Lower leg skin (tissue), 4 donors: ENCODE data around the gene ING5. TPM values are rescaled to one million over a fixed set of nuclear protein-coding genes. Genes with fewer than 3 reads are reported as not detected.

Source experiments
- DNase-seq, 2 donors: peaks; one replicate each; pipeline ENCODE4 v3.0.0-alpha.2; 2019; ENCODE audit warnings: low spot score in 2 of 2
- H3K4me3 ChIP-seq: fragments of 200-600 bp; sonication (generic); 2 replicates; pipeline ENCODE4 v1.5.1; 2017; ENCODE audit warnings: mild to moderate bottlenecking, low read depth; ENCODE audit not compliant: poor library complexity, severe bottlenecking
- POLR2A ChIP-seq, 2 donors: fragments of 450-650 bp; IDR thresholded peaks; one replicate each; pipeline ENCODE4 v1.6.1; 2016 to 2017; ENCODE audit warnings: antibody characterized with exemption in 2 of 2, mild to moderate bottlenecking in 1 of 2, moderate library complexity in 1 of 2
- WGBS, 2 donors: methylation state at CpG; one replicate each; pipeline ENCODE4 v1.1.5; 2018; 5-methylcytosine and 5-hydroxymethylcytosine counted together
- intact Hi-C: fragments of 100-400 bp; cut with DNase I; formaldehyde crosslinking; loops from one replicate; pipeline ENCODE4 v1.15.0; 2023; ENCODE audit warnings: low total_unique reads
- total RNA-seq, 4 donors: library from RNA; depleted of rRNA; stranded (reverse); fragments of >200 nt; gene quantifications; one replicate each; pipeline ENCODE4 v1.1.0, GENCODE V29; 2016
- TF ChIP-seq, protein P1 (sequence below), 3 donors: fragments of 450-650 bp; IDR thresholded peaks; one replicate each; pipeline ENCODE4 v1.5.1; 2016; ENCODE audit warnings: antibody characterized with exemption in 3 of 3, mild to moderate bottlenecking in 3 of 3, moderate library complexity in 2 of 3

The ING5 gene
- total RNA-seq, 4 donors from 2014 or later, result 31.6 to 73.9 (median 35.7) TPM

DNA sequence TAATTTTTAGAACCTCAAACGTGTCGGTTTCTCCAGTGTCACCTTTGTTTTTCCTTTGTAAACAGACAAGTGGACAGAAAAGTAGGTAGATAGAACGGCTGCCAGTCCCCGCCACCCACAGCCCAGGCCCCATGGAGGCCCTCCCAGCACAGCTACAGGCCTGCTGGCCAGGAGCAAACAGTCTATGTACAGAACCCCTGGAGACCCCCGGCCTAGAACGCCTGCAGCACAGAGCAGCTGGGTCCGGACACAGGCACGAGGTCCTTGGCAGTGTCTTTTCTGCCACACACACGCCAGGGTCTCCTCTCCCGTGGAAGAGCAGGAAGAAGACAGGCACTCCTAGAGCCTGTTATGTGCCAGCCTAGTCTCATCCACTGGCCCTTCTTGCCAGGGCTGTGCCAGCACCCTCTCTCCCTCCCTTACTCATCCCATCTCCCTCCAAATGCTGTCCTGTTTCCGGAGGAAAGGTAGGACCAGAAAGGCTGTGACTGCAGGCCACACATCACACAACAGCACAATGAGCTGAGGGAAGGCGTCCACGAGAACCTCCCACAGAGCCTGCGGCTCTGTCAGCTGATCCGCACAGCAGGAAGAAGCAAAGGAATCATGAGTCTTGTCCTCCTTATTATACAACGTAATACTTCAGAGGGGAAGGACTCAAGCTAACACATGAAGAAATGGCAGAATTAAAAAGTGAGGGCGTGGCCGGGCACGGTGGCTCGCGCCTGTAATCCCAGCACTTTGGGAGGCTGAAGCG is 22.9 kb upstream of the ING5 start:
- H3K4me3 ChIP-seq, result no peak overlapping the region
- no peak for DNase-seq
- TF ChIP-seq, protein P1, sequence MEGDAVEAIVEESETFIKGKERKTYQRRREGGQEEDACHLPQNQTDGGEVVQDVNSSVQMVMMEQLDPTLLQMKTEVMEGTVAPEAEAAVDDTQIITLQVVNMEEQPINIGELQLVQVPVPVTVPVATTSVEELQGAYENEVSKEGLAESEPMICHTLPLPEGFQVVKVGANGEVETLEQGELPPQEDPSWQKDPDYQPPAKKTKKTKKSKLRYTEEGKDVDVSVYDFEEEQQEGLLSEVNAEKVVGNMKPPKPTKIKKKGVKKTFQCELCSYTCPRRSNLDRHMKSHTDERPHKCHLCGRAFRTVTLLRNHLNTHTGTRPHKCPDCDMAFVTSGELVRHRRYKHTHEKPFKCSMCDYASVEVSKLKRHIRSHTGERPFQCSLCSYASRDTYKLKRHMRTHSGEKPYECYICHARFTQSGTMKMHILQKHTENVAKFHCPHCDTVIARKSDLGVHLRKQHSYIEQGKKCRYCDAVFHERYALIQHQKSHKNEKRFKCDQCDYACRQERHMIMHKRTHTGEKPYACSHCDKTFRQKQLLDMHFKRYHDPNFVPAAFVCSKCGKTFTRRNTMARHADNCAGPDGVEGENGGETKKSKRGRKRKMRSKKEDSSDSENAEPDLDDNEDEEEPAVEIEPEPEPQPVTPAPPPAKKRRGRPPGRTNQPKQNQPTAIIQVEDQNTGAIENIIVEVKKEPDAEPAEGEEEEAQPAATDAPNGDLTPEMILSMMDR (IDR thresholded peaks at IDR 0.05), result no peak
- TF ChIP-seq POLR2A (IDR thresholded peaks at IDR 0.05), result no peak
- intact Hi-C loops, result no loop called here
- WGBS, 2 donors, result 88 to 89% methylated on average over 21 to 22 of the region's 22 CpGs

DNA sequence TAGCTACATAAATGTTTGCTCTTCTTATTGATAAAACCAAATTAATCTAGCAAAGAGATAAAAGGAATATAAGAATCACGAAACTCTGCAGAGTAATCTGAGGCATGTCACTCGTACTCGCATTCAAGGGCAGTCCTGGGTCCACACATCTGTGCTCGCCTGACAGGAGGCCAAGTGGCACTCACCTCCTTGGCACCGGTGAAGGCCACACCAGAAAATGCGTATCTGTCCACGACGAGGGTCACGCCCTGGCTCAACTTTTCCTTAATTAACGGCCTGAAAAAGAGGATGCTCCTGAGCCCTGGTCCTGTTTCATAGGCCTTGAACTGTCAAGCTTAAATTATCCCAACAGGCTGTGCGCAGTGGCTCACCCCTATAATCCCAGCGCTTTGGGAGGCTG is 21.8 kb upstream of the ING5 start:
- TF ChIP-seq POLR2A (IDR thresholded peaks at IDR 0.05), result no peak
- TF ChIP-seq, protein P1 (IDR thresholded peaks at IDR 0.05), result no peak
- intact Hi-C loops, result no loop called here
- H3K4me3 ChIP-seq, result no peak overlapping the region
- no peak for DNase-seq
- 94 to 96% methylated on average over 12 of the region's 12 CpGs for whole genome bisulfite sequencing, 2 donors

DNA sequence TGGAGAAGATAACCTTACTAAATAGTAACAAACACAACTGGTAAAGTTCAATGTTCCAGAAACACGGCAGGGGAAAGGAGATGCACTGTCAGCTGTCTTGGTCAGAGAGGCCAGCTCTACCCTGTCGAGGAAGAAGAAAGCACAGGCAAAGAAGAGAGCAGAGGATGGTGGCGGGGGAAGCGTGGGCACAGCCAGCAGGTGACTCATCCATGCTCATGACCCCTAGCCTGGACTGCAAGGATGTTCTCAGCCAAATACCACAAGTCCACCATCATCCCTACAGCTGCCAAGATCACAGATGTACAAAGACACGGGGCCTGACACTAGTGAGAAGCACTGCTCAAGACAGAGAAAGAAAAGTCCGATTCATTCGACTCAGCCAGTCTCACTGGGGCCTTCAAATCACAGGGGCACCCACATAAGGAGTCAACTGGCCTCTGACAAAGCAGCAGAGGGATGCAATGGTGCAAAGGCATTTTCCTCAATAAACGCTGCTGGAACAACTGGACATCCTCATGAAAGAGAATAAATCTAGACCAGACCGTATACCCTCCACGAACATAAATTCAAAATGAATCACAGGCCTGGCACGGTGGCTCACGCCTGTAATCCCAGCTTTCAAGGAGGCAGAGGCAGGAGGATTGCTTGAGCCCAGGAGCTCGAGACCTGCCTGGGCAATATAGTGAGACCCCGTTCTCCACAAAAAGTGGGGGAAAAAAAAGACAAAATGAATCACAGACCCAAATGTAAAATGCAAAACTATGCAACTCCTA is 20.8 kb upstream of the ING5 start:
- TF ChIP-seq, protein P1 (IDR thresholded peaks at IDR 0.05), result no peak
- TF ChIP-seq POLR2A (IDR thresholded peaks at IDR 0.05), result no peak
- H3K4me3 ChIP-seq, result no peak overlapping the region
- 79 to 82% methylated on average over 14 of the region's 14 CpGs for WGBS, 2 donors
- intact Hi-C loops, result no loop called here
- no peak for DNase-seq

DNA sequence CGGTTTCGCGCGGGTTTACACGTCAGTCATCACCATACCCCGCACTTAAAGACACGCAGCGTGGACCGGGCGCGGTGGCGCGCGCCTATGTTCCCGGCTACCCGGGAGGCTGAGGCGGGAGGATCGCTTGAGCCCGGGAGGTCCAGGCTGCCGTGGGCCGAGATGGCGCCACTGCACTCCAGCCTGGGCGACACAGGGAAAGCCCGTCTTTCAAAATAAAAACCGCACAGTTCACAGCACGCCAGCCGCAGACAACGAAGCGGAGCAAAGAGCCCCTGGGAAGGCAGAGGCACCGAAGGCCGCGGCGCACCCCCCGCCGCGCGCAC is 15.6 kb upstream of the ING5 start:
- no peak for DNase-seq
- peak overlapping the region; percentile 70 for H3K4me3 ChIP-seq
- 1% methylated on average over 32 to 36 of the region's 37 CpGs for WGBS, 2 donors
- intact Hi-C loops, result no loop called here
- TF ChIP-seq, protein P1 (IDR thresholded peaks at IDR 0.05), result no peak
- no peak for TF ChIP-seq POLR2A (IDR thresholded peaks at IDR 0.05)

DNA sequence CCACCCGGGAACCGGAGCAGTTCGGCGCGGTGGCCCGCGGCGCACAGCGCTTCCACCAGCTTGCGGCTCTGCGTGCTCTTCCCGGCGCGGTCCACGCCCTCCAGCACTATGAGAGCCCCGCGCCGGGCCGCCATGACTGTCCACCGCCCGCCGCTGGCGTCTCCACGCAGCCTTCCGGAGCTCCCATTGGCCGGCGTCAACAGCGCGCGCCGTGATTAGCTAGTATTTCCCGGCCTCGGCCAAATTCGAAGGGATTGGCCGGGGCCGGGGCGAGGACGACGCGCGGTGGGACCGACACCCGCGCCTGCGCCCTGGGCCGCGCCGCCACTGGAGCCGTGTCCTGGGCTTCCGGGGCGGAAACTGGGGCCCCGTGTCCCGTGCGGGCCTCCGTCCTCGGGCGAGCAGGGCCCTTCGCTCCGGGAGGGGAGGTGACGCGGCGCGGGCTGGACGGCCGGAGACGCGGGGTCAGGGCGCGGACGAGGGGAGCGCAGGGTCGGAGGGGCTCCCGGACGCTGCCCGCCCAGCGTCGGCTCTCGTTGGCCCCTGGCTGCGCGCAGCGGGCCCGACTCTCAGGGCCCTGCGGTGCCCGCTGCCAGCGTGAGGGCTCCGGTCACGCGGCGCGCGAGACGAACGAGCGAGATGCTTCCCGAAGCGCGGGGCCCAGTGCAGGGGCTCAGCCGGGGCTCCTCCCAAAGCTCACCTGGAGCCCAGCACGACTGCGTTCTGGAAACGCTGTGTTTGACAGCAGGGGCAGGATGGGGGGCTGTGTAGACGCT is 15.0 kb upstream of the ING5 start, which contains the start of gene DTYMK:
Gene DTYMK (minus strand): TSS at position 166 of the 776 bp plus-strand sequence. CDS start 32 bp downstream, at position 134.
- peak within 1 kb of the TSS; percentile 77 for H3K4me3 ChIP-seq
- DNase-seq, result peak; percentile 93 to 99
- 0% methylated on average over 31 to 66 of the region's 102 CpGs for WGBS, 2 donors
- intact Hi-C loops, result no loop called here
- TF ChIP-seq POLR2A (IDR thresholded peaks at IDR 0.05), result peak in 1 of 2 donors; percentile 60
- TF ChIP-seq, protein P1 (IDR thresholded peaks at IDR 0.05), result no peak
